Calu3 (cell line): ENCODE results near the gene TOPBP1. TPM values are rescaled to one million over a fixed set of nuclear protein-coding genes. Genes with fewer than 3 reads are reported as not detected.

ENCODE experiments used
- BruUV-seq: library from RNA; stranded (reverse); fragments of 400-500 nt; replicated peaks from 2 replicates; lab custom pipeline; 2021; lab: Mats Ljungman, UMichigan
- CTCF ChIA-PET: fragments of 300-600 bp; sonication (Branson Sonifier 250); formaldehyde crosslinking; loops from one replicate; lab custom pipeline; 2022; ENCODE audit warnings: antibody characterized with exemption; lab: Charles Lee
- DNase-seq: peaks from one replicate; pipeline ENCODE4 v3.0.0; 2022
- H3K27ac Mint-ChIP-seq: one replicate; pipeline ENCODE4 v1.8.0; 2022; ENCODE audit warnings: mixed read lengths; ENCODE audit not compliant: unreplicated experiment
- H3K27me3 Mint-ChIP-seq: one replicate; pipeline ENCODE4 v1.8.0; 2022; ENCODE audit warnings: mixed read lengths; ENCODE audit not compliant: unreplicated experiment
- H3K36me3 Mint-ChIP-seq: one replicate; pipeline ENCODE4 v1.8.0; 2022; ENCODE audit warnings: mild to moderate bottlenecking, moderate library complexity, mixed read lengths; ENCODE audit not compliant: insufficient read depth, unreplicated experiment
- H3K4me1 Mint-ChIP-seq: one replicate; pipeline ENCODE4 v1.8.0; 2022; ENCODE audit warnings: mild to moderate bottlenecking, low read depth, mixed read lengths; ENCODE audit not compliant: unreplicated experiment
- H3K4me3 Mint-ChIP-seq: one replicate; pipeline ENCODE4 v1.8.0; 2022; ENCODE audit warnings: mild to moderate bottlenecking, low read depth, moderate library complexity, mixed read lengths; ENCODE audit not compliant: unreplicated experiment
- H3K9me3 Mint-ChIP-seq: one replicate; pipeline ENCODE4 v1.8.0; 2022; ENCODE audit warnings: low read depth, mixed read lengths; ENCODE audit not compliant: unreplicated experiment
- CTCF ChIP-seq: fragments of 200-600 bp; IDR thresholded peaks from one replicate; pipeline ENCODE4 v1.8.0; 2022; ENCODE audit warnings: antibody characterized with exemption; ENCODE audit not compliant: unreplicated experiment
- intact Hi-C: fragments of 100-400 bp; cut with micrococcal nuclease; formaldehyde crosslinking; loops from one replicate; pipeline ENCODE4 v1.10.0; 2022; ENCODE audit not compliant: unreplicated experiment
- total RNA-seq: library from RNA; stranded (reverse); gene quantifications from 2 replicates; pipeline ENCODE4 v1.2.3, GENCODE V29; 2022

Gene TOPBP1
- total RNA-seq, 1 experiment from 2014 or later, result 94.7 TPM

GRCh38 chr3:133611534-133611933 lies 50.2 kb downstream of the TOPBP1 start:
- intact Hi-C loops, result no loop called here
- H3K9me3 Mint-ChIP-seq, result no peaks in the 10 kb centered on the region
- CTCF ChIA-PET, result interaction anchor here (0.6 kb wide), 1 partner anchor 1609 kb away, joined by 5 read pairs; no protein-coding TSS in a partner anchor
- DNase-seq, result no peak
- no peaks in the 10 kb centered on the region for H3K27me3 Mint-ChIP-seq
- H3K27ac Mint-ChIP-seq, result no peak overlapping the region
- no peaks in the 10 kb centered on the region for H3K4me1 Mint-ChIP-seq
- no TSS peak for BruUV-seq
- H3K36me3 Mint-ChIP-seq, result peaks cover 57% of the 10 kb centered on the region
- TF ChIP-seq CTCF, result no peak
- H3K4me3 Mint-ChIP-seq, result no peak overlapping the region

- Mint-ChIP-seq H3K4me3 (no peak overlapping the region), H3K27me3 (no peaks in the 10 kb centered on the region), H3K9me3 (no peaks in the 10 kb centered on the region), H3K4me1 (no peaks in the 10 kb centered on the region), H3K27ac (no peak overlapping the region), H3K36me3 (peaks cover 51% of the 10 kb centered on the region)
- no TSS peak for BruUV-seq
- no peak for TF ChIP-seq CTCF
- CTCF ChIA-PET, result no interaction called here
- intact Hi-C loops, result no loop called here
- no peak for DNase-seq
Observed at GRCh38 chr3:133610031-133610430, 51.7 kb downstream of the TOPBP1 start.

GRCh38 chr3:133608388-133608787 lies 53.4 kb downstream of the TOPBP1 start:
- TF ChIP-seq CTCF, result no peak
- no peak overlapping the region for H3K27ac Mint-ChIP-seq
- intact Hi-C loops, result no loop called here
- no peaks in the 10 kb centered on the region for H3K4me1 Mint-ChIP-seq
- DNase-seq, result no peak
- H3K27me3 Mint-ChIP-seq, result no peaks in the 10 kb centered on the region
- no TSS peak for BruUV-seq
- peaks cover 40% of the 10 kb centered on the region for H3K36me3 Mint-ChIP-seq
- no peak overlapping the region for H3K4me3 Mint-ChIP-seq
- CTCF ChIA-PET, result no interaction called here
- no peaks in the 10 kb centered on the region for H3K9me3 Mint-ChIP-seq

- intact Hi-C loops, result no loop called here
Observed at GRCh38 chr3:133607816-133608215, 53.9 kb downstream of the TOPBP1 start.

More at GRCh38 chr3:133607816-133608215, 53.9 kb downstream of the TOPBP1 start:
- Mint-ChIP-seq H3K27ac (no peak overlapping the region), H3K4me1 (no peaks in the 10 kb centered on the region), H3K36me3 (peaks cover 36% of the 10 kb centered on the region), H3K4me3 (no peak overlapping the region), H3K27me3 (no peaks in the 10 kb centered on the region), H3K9me3 (no peaks in the 10 kb centered on the region)
- TF ChIP-seq CTCF, result no peak
- DNase-seq, result no peak
- CTCF ChIA-PET, result no interaction called here
- BruUV-seq, result no TSS peak
